AG04449 (cell line): ENCODE results near the gene DOCK10.

ENCODE experiments used
- CTCF ChIA-PET: fragments of 350-600 bp; formaldehyde crosslinking; extraction: SDS; loops from one replicate; lab custom pipeline; 2021; ENCODE audit warnings: antibody characterized with exemption; lab: Yijun Ruan, JAX
- POLR2A ChIA-PET: fragments of 400-600, 350-600 bp; formaldehyde crosslinking; extraction: SDS; loops from one replicate; lab custom pipeline; 2020; ENCODE audit warnings: antibody characterized with exemption, inconsistent platforms; lab: Yijun Ruan, JAX
- DNase-seq: peaks from one replicate; pipeline ENCODE4 v3.0.0-alpha.2; 2010; ENCODE audit warnings: low read depth, low spot score
- H3K4me3 ChIP-seq: 2 replicates; pipeline ENCODE4 v1.5.1; 2011; ENCODE audit warnings: low read depth, mild to moderate bottlenecking, control low read depth, low read length
- TF ChIP-seq, protein P1 (sequence below): IDR thresholded peaks from one replicate; pipeline ENCODE4 v1.5.1; 2011; ENCODE audit warnings: mild to moderate bottlenecking, moderate library complexity, low read length, control low read depth, inconsistent platforms; ENCODE audit not compliant: insufficient read depth; ENCODE audit errors: missing control alignments

The DOCK10 gene

DNA sequence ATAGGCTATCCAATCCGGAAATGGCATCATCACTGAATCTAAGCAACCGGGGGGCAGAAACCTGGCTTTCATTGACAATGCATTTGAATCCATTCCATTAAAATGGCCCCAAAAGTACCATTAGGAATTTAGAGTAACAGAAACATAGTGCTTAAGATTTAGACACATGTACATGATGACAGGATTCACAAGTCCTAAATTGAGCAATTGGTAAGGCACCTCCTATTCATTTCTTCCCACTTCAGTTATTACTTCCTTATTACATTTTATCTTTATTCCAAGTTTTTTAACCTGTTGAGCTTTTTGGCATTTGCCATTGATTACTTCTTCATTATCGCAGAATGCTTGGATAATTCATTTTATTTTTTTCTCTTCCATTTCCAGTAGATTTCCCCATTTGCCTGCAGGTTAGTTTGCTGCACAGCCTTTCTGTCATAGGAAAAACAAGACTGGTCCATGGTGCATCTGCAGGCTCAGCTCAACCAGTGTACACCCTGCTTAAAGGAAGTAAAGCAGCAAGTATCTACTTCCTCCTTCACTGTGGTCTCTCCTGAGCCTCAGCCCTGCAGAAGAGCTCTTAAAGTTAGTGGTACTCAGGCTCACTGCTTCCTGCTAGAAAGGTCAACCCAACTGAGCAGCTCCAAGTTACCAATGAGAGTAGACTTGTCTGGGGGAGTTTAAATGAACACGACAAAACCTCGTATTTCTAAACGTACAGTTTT is 89.2 kb downstream of the DOCK10 start:
- POLR2A ChIA-PET, result interaction anchor here (0.6 kb wide), 1 partner anchor 30 kb away, joined by 3 read pairs; no protein-coding TSS in a partner anchor
- H3K4me3 ChIP-seq, result no peak overlapping the region
- DNase-seq, result no peak
- CTCF ChIA-PET, result interaction anchor here (1.2 kb wide), 1 partner anchor 49 kb away, joined by 3 read pairs; no protein-coding TSS in a partner anchor
- TF ChIP-seq, protein P1, sequence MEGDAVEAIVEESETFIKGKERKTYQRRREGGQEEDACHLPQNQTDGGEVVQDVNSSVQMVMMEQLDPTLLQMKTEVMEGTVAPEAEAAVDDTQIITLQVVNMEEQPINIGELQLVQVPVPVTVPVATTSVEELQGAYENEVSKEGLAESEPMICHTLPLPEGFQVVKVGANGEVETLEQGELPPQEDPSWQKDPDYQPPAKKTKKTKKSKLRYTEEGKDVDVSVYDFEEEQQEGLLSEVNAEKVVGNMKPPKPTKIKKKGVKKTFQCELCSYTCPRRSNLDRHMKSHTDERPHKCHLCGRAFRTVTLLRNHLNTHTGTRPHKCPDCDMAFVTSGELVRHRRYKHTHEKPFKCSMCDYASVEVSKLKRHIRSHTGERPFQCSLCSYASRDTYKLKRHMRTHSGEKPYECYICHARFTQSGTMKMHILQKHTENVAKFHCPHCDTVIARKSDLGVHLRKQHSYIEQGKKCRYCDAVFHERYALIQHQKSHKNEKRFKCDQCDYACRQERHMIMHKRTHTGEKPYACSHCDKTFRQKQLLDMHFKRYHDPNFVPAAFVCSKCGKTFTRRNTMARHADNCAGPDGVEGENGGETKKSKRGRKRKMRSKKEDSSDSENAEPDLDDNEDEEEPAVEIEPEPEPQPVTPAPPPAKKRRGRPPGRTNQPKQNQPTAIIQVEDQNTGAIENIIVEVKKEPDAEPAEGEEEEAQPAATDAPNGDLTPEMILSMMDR, result no peak

GRCh38 chr2:224951723-224952481 is 90.4 kb downstream of the DOCK10 start:
- ChIA-PET CTCF (interaction anchor here (0.6 to 1.2 kb wide), 2 partner anchors 27 to 50 kb away, joined by 3 read pairs; no protein-coding TSS in a partner anchor), POLR2A (no interaction called here)
- TF ChIP-seq, protein P1, result no peak
- no peak overlapping the region for H3K4me3 ChIP-seq
- DNase-seq, result no peak

DNA sequence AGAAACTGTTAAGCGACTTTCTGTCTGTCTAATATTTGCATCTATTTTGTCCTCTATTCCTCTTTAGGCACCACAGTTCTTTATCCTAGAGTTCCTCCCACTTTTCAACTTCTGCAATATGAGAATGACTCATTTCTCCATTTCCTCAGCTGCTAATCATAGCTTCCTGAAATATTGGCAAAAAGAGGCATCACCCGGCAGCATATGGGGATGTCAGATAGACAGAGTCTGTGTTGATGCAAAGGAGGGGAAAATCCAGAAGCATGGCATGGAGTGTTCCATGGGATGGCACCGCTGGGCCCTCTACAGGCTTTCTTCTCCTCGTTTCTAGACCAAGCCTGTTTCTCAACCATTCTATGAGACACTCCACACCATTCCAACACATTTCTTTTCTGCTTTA is 93.4 kb downstream of the DOCK10 start:
- TF ChIP-seq, protein P1, result no peak
- no peak overlapping the region for H3K4me3 ChIP-seq
- POLR2A ChIA-PET, result no interaction called here
- DNase-seq, result no peak
- CTCF ChIA-PET, result interaction anchor here (1.0 to 1.5 kb wide), 3 partner anchors 11 to 711 kb away, joined by 3 to 6 read pairs (median 4); no protein-coding TSS in a partner anchor

- no peak overlapping the region for H3K4me3 ChIP-seq
- no peak for DNase-seq
- CTCF ChIA-PET, result interaction anchor here (1.2 kb wide), 1 partner anchor 712 kb away, joined by 6 read pairs; no protein-coding TSS in a partner anchor
- TF ChIP-seq, protein P1, result no peak
- POLR2A ChIA-PET, result no interaction called here
Observed at GRCh38 chr2:224948005-224948404, 94.3 kb downstream of the DOCK10 start.

GRCh38 chr2:224947566-224947965 is 94.7 kb downstream of the DOCK10 start:
- ChIA-PET CTCF (interaction anchor here (0.7 to 1.6 kb wide), 2 partner anchors 20 to 167 kb away, joined by 3 read pairs; no protein-coding TSS in a partner anchor), POLR2A (no interaction called here)
- TF ChIP-seq, protein P1, result no peak

More at GRCh38 chr2:224947566-224947965, 94.7 kb downstream of the DOCK10 start:
- H3K4me3 ChIP-seq, result no peak overlapping the region
- DNase-seq, result no peak
